SK-N-SH (cell line): Measurements from ENCODE around the gene USH1G. TPM values are rescaled to one million over a fixed set of nuclear protein-coding genes. Genes with fewer than 3 reads are reported as not detected.

ENCODE experiments used
- CTCF ChIA-PET: fragments of 300-600, 350-600 bp; formaldehyde crosslinking; extraction: SDS; loops from one replicate; lab custom pipeline; 2021; lab: Yijun Ruan, JAX
- POLR2A ChIA-PET: fragments of 350-600 bp; sonication (Branson Sonifier 250); formaldehyde crosslinking; extraction: SDS; loops from one replicate; lab custom pipeline; 2020; ENCODE audit warnings: antibody characterized with exemption, inconsistent platforms; lab: Yijun Ruan, JAX
- DNase-seq: peaks from one replicate; pipeline ENCODE4 v3.0.0; 2012
- H2AFZ ChIP-seq: fragments of 200-600 bp; sonication (generic); 2 replicates; pipeline ENCODE4 v1.8.1; 2016; ENCODE audit warnings: antibody characterized with exemption, mild to moderate bottlenecking, low read depth
- H3F3A ChIP-seq: fragments of 200-600 bp; sonication (generic); replicated peaks from 2 replicates; pipeline ENCODE3; 2016; ENCODE audit warnings: antibody characterized with exemption, mild to moderate bottlenecking; ENCODE audit not compliant: insufficient read depth
- H3K27ac ChIP-seq, 2 experiments: fragments of 200-500 bp in 1 of 2; fragments of 200-600 bp in 1 of 2; sonication (Bioruptor generic) in 1 of 2; sonication (generic), shearing (Covaris generic) in 1 of 2; 2 replicates each; pipeline versions ENCODE4 v1.5.1 to v1.6.1; 2014 to 2016; ENCODE audit warnings: low read depth in 2 of 2, inconsistent platforms in 1 of 2, low read length in 1 of 2, mild to moderate bottlenecking in 1 of 2, mixed read lengths in 1 of 2
- H3K27me3 ChIP-seq: fragments of 200-600 bp; sonication (generic), shearing (Covaris generic); 2 replicates; pipeline ENCODE4 v1.6.1; 2016; ENCODE audit warnings: mixed run types; ENCODE audit not compliant: insufficient read depth
- H3K36me3 ChIP-seq, 2 experiments: fragments of 200-500 bp in 1 of 2; fragments of 200-600 bp in 1 of 2; sonication (Bioruptor generic) in 1 of 2; sonication (generic) in 1 of 2; replicated peaks in 1 of 2; 2 replicates each; pipeline versions ENCODE3 to v1.5.1; 2014 to 2016; ENCODE audit warnings: low read length in 1 of 2, mild to moderate bottlenecking in 1 of 2; ENCODE audit not compliant: insufficient read depth in 2 of 2, control insufficient read depth in 1 of 2
- H3K4me1 ChIP-seq, 2 experiments: fragments of 200-500 bp in 1 of 2; fragments of 200-600 bp in 1 of 2; sonication (Bioruptor generic) in 1 of 2; sonication (generic), shearing (Covaris generic) in 1 of 2; 2 replicates each; pipeline versions ENCODE4 v1.5.1 to v1.6.1; 2014 to 2016; ENCODE audit warnings: low read depth in 1 of 2, low read length in 1 of 2, mixed run types in 1 of 2; ENCODE audit not compliant: insufficient read depth in 2 of 2, control insufficient read depth in 1 of 2
- H3K4me2 ChIP-seq: fragments of 200-600 bp; sonication (generic), shearing (Covaris generic); 2 replicates; pipeline ENCODE4 v1.6.1; 2017; ENCODE audit warnings: mixed run types
- H3K4me3 ChIP-seq, 2 experiments: fragments of 200-500 bp in 1 of 2; fragments of 200-600 bp in 1 of 2; sonication (Bioruptor generic) in 1 of 2; sonication (generic), shearing (Covaris generic) in 1 of 2; 2 replicates each; pipeline versions ENCODE4 v1.5.1 to v1.8.1; 2014 to 2016; ENCODE audit warnings: low read depth in 2 of 2, inconsistent platforms in 1 of 2, low read length in 1 of 2, mild to moderate bottlenecking in 1 of 2, mixed read lengths in 1 of 2, moderate library complexity in 1 of 2
- H3K79me2 ChIP-seq: fragments of 200-600 bp; sonication (generic); 2 replicates; pipeline ENCODE4 v1.8.1; 2017; ENCODE audit warnings: mild to moderate bottlenecking; ENCODE audit not compliant: insufficient read depth
- H3K9ac ChIP-seq: fragments of 200-600 bp; sonication (generic); 2 replicates; pipeline ENCODE4 v1.6.1; 2017; ENCODE audit warnings: mixed run types
- H3K9me2 ChIP-seq: fragments of 200-600 bp; sonication (generic); 2 replicates; pipeline ENCODE4 v1.6.1; 2017; ENCODE audit warnings: mixed run types
- H3K9me3 ChIP-seq: fragments of 200-600 bp; sonication (generic); 2 replicates; pipeline ENCODE4 v1.6.1; 2017; ENCODE audit warnings: mixed run types, mild to moderate bottlenecking, moderate library complexity
- H4K20me1 ChIP-seq: fragments of 200-600 bp; sonication (generic); 2 replicates; pipeline ENCODE4 v1.6.1; 2017; ENCODE audit warnings: mild to moderate bottlenecking, mixed run types; ENCODE audit not compliant: insufficient read depth
- CHD2 ChIP-seq: fragments of 150-350 bp; IDR thresholded peaks from 2 replicates; pipeline ENCODE4 v1.6.1; 2018; ENCODE audit warnings: low read length; ENCODE audit not compliant: partially characterized antibody
- ELF1 ChIP-seq: IDR thresholded peaks from 2 replicates; pipeline ENCODE4 v1.4.0; 2012
- EP300 ChIP-seq, 2 experiments: IDR thresholded peaks; 2 replicates each; pipeline versions ENCODE4 v1.4.0 to v1.6.1; 2012; ENCODE audit warnings: borderline replicate concordance in 1 of 2, low read depth in 1 of 2, low read length in 1 of 2
- FOSL2 ChIP-seq: IDR thresholded peaks from 2 replicates; pipeline ENCODE4 v1.4.0; 2012; ENCODE audit warnings: low read depth, mild to moderate bottlenecking, moderate library complexity, borderline replicate concordance
- FOXJ3 ChIP-seq: sonication (generic); formaldehyde crosslinking; IDR thresholded peaks from 2 replicates; pipeline ENCODE4 v1.5.1; 2020; ENCODE audit warnings: mild to moderate bottlenecking, missing genetic modification reagents
- JUND ChIP-seq: IDR thresholded peaks from 2 replicates; pipeline ENCODE4 v1.4.0; 2012
- MAX ChIP-seq: IDR thresholded peaks from 2 replicates; pipeline ENCODE4 v1.4.0; 2012; ENCODE audit warnings: low read depth
- MXI1 ChIP-seq: IDR thresholded peaks from 2 replicates; pipeline ENCODE4 v1.6.1; 2012; ENCODE audit warnings: mild to moderate bottlenecking, low read depth, low read length, improper control_type of control experiment
- NFIC ChIP-seq: IDR thresholded peaks from 2 replicates; pipeline ENCODE4 v1.4.0; 2012; ENCODE audit warnings: borderline replicate concordance
- RXRA ChIP-seq: IDR thresholded peaks from 2 replicates; pipeline ENCODE4 v1.4.0; 2012; ENCODE audit warnings: low read depth, mild to moderate bottlenecking, borderline replicate concordance
- TEAD4 ChIP-seq: IDR thresholded peaks from 2 replicates; pipeline ENCODE4 v1.4.0; 2012; ENCODE audit warnings: mild to moderate bottlenecking, borderline replicate concordance; ENCODE audit not compliant: insufficient read depth
- USF1 ChIP-seq: IDR thresholded peaks from 2 replicates; pipeline ENCODE4 v1.4.0; 2012; ENCODE audit warnings: low read depth, borderline replicate concordance
- YY1 ChIP-seq: IDR thresholded peaks from 2 replicates; pipeline ENCODE4 v1.4.0; 2012; ENCODE audit warnings: low read depth, mild to moderate bottlenecking
- WGBS: methylation state at CpG from one replicate; pipeline ENCODE4 v1.1.6; 2017; ENCODE audit warnings: low lambda C conversion rate; 5-methylcytosine and 5-hydroxymethylcytosine counted together
- polyA plus RNA-seq, 3 experiments: library from polyadenylated mRNA; depleted of rRNA; stranded (reverse); fragments of >200 nt; gene quantifications; 2 replicates each; pipeline ENCODE4 v1.2.3, GENCODE V29; 2012
- TF ChIP-seq, protein P1 (sequence below): IDR thresholded peaks from 2 replicates; pipeline ENCODE4; 2012
- TF ChIP-seq, protein P2 (sequence below): IDR thresholded peaks from 2 replicates; pipeline ENCODE4 v1.6.1; 2012; ENCODE audit warnings: mild to moderate bottlenecking, low read depth, low read length, moderate library complexity
- TF ChIP-seq, protein P3 (sequence below): fragments of 200-600 bp; sonication (generic); IDR thresholded peaks from 2 replicates; pipeline ENCODE4 v1.6.1; 2017; ENCODE audit warnings: antibody characterized with exemption, mild to moderate bottlenecking, moderate library complexity
- TF ChIP-seq, protein P4 (sequence below): fragments of 150-350 bp; IDR thresholded peaks from 2 replicates; pipeline ENCODE4 v1.6.1; 2017; ENCODE audit warnings: antibody characterized with exemption, low read length, low read depth, borderline replicate concordance
- TF ChIP-seq, protein P5 (sequence below): IDR thresholded peaks from 2 replicates; pipeline ENCODE4 v1.4.0; 2012; ENCODE audit warnings: low read depth, borderline replicate concordance
- TF ChIP-seq, protein P6 (sequence below): fragments of 150-350 bp; IDR thresholded peaks from 2 replicates; pipeline ENCODE4 v1.6.1; 2016; ENCODE audit warnings: mild to moderate bottlenecking, low read depth, low read length

USH1G gene
- polyA plus RNA-seq, 1 of the 3 experiments (the other 2 are of a cell fraction): not detected

- POLR2A ChIA-PET: no interaction called here
- 65% methylated on average over 6 of the region's 6 CpGs for WGBS
- H3F3A ChIP-seq: no peaks in the 10 kb centered on the region
- no peak overlapping the region for H3K9ac ChIP-seq
- H4K20me1 ChIP-seq: no peaks in the 10 kb centered on the region
- no peak overlapping the region for H3K4me3 ChIP-seq
- no peaks in the 10 kb centered on the region for H3K36me3 ChIP-seq
- no peak overlapping the region for H3K27ac ChIP-seq
- peaks cover 80% of the 10 kb centered on the region for H3K27me3 ChIP-seq
- no peaks in the 10 kb centered on the region for H3K9me2 ChIP-seq
- CTCF ChIA-PET: interaction anchor here (0.8 to 10.7 kb wide), 6 partner anchors 12 to 168 kb away, joined by 3 to 104 read pairs (median 4); partner anchors contain the start of genes OTOP2 and USH1G
- no peak for DNase-seq
- no peak overlapping the region for H3K4me2 ChIP-seq
- TF ChIP-seq, protein P1, sequence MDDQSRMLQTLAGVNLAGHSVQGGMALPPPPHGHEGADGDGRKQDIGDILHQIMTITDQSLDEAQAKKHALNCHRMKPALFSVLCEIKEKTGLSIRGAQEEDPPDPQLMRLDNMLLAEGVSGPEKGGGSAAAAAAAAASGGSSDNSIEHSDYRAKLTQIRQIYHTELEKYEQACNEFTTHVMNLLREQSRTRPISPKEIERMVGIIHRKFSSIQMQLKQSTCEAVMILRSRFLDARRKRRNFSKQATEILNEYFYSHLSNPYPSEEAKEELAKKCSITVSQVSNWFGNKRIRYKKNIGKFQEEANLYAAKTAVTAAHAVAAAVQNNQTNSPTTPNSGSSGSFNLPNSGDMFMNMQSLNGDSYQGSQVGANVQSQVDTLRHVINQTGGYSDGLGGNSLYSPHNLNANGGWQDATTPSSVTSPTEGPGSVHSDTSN: no peak
- TF ChIP-seq, protein P2, sequence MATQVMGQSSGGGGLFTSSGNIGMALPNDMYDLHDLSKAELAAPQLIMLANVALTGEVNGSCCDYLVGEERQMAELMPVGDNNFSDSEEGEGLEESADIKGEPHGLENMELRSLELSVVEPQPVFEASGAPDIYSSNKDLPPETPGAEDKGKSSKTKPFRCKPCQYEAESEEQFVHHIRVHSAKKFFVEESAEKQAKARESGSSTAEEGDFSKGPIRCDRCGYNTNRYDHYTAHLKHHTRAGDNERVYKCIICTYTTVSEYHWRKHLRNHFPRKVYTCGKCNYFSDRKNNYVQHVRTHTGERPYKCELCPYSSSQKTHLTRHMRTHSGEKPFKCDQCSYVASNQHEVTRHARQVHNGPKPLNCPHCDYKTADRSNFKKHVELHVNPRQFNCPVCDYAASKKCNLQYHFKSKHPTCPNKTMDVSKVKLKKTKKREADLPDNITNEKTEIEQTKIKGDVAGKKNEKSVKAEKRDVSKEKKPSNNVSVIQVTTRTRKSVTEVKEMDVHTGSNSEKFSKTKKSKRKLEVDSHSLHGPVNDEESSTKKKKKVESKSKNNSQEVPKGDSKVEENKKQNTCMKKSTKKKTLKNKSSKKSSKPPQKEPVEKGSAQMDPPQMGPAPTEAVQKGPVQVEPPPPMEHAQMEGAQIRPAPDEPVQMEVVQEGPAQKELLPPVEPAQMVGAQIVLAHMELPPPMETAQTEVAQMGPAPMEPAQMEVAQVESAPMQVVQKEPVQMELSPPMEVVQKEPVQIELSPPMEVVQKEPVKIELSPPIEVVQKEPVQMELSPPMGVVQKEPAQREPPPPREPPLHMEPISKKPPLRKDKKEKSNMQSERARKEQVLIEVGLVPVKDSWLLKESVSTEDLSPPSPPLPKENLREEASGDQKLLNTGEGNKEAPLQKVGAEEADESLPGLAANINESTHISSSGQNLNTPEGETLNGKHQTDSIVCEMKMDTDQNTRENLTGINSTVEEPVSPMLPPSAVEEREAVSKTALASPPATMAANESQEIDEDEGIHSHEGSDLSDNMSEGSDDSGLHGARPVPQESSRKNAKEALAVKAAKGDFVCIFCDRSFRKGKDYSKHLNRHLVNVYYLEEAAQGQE: no peak
- TF ChIP-seq EP300 (IDR thresholded peaks at IDR 0.05; ENCODE audit: borderline replicate concordance in 1 of 2, low read depth in 1 of 2, low read length in 1 of 2) (no peak), FOSL2 (no peak), RXRA (no peak), JUND (no peak), USF1 (no peak), TEAD4 (no peak), CHD2 (no peak), MXI1 (no peak), YY1 (no peak), MAX (no peak), NFIC (no peak), FOXJ3 (no peak), ELF1 (no peak)
- TF ChIP-seq, protein P3, sequence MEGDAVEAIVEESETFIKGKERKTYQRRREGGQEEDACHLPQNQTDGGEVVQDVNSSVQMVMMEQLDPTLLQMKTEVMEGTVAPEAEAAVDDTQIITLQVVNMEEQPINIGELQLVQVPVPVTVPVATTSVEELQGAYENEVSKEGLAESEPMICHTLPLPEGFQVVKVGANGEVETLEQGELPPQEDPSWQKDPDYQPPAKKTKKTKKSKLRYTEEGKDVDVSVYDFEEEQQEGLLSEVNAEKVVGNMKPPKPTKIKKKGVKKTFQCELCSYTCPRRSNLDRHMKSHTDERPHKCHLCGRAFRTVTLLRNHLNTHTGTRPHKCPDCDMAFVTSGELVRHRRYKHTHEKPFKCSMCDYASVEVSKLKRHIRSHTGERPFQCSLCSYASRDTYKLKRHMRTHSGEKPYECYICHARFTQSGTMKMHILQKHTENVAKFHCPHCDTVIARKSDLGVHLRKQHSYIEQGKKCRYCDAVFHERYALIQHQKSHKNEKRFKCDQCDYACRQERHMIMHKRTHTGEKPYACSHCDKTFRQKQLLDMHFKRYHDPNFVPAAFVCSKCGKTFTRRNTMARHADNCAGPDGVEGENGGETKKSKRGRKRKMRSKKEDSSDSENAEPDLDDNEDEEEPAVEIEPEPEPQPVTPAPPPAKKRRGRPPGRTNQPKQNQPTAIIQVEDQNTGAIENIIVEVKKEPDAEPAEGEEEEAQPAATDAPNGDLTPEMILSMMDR: no peak
- TF ChIP-seq, protein P4, sequence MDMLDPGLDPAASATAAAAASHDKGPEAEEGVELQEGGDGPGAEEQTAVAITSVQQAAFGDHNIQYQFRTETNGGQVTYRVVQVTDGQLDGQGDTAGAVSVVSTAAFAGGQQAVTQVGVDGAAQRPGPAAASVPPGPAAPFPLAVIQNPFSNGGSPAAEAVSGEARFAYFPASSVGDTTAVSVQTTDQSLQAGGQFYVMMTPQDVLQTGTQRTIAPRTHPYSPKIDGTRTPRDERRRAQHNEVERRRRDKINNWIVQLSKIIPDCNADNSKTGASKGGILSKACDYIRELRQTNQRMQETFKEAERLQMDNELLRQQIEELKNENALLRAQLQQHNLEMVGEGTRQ: no peak
- TF ChIP-seq, protein P5, sequence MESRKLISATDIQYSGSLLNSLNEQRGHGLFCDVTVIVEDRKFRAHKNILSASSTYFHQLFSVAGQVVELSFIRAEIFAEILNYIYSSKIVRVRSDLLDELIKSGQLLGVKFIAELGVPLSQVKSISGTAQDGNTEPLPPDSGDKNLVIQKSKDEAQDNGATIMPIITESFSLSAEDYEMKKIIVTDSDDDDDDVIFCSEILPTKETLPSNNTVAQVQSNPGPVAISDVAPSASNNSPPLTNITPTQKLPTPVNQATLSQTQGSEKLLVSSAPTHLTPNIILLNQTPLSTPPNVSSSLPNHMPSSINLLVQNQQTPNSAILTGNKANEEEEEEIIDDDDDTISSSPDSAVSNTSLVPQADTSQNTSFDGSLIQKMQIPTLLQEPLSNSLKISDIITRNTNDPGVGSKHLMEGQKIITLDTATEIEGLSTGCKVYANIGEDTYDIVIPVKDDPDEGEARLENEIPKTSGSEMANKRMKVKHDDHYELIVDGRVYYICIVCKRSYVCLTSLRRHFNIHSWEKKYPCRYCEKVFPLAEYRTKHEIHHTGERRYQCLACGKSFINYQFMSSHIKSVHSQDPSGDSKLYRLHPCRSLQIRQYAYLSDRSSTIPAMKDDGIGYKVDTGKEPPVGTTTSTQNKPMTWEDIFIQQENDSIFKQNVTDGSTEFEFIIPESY: no peak
- TF ChIP-seq, protein P6, sequence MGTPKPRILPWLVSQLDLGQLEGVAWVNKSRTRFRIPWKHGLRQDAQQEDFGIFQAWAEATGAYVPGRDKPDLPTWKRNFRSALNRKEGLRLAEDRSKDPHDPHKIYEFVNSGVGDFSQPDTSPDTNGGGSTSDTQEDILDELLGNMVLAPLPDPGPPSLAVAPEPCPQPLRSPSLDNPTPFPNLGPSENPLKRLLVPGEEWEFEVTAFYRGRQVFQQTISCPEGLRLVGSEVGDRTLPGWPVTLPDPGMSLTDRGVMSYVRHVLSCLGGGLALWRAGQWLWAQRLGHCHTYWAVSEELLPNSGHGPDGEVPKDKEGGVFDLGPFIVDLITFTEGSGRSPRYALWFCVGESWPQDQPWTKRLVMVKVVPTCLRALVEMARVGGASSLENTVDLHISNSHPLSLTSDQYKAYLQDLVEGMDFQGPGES: no peak
- no peak overlapping the region for H2AFZ ChIP-seq
- H3K4me1 ChIP-seq: no peaks in the 10 kb centered on the region
- no peaks in the 10 kb centered on the region for H3K79me2 ChIP-seq
- H3K9me3 ChIP-seq: no peaks in the 10 kb centered on the region
Measured at GRCh38 chr17:74945543-74945942, 22.5 kb upstream of the USH1G start.
